ENCODE results near the gene NT5C2.

NT5C2 gene

DNA sequence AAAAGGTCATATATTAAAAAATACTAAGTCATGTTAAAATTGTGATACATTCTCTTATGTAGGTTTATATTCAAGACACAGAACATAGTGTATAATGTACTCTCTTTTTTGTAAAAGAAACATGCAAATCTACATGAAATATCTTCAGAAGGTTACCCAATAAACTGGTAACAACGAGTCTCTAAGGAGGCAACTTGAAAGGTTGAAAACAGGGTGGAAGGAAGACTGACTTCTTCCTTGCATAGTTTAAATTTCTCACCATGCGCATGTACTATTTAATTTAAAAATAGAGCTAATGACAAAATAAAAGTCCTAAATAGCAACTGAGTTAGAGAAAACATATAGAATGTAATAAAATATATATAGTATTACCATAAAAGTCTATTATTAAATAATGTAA, 132.5 kb downstream of the NT5C2 start:
- no peak for DNase-seq (ENCODE audit: low spot score)

DNA sequence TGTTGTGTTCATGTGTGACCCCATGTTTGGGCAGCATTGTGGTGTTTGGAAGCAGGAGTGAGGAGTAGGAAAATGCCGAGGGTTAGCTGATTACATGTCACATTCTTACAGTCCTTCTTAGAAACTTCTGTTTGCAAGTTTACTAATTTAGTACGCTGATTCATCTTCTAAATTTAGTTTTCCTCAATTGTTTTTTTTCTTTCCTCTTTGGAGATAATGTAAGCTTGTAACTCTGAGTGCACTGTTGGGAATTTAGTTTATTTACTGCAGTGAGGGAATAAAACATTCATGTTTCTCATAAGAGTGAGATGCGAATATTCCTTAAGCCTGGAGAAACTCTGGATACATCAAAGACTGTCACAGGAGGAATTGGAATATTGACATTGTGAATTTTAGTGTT, 135.0 kb downstream of the NT5C2 start:
- no peak for DNase-seq (ENCODE audit: low spot score)

DNA sequence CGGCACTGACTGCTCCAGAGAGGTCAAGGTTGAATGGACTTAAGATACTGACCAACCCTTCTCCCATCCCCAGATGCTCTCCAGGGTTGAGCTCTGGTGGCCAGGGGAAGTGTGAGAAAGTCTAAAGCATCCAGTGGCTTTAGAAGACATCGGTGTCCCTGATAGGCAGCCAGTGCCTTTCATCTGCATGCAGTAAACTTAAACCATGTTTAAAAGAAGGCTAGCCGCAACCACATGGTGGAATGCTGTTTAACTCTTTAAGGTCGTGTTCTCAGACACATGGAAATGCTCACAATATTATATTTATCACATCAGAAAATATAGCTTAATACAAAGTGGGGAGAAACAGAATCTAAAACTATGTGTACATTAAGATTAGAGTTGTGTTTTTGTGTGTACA, 138.0 kb downstream of the NT5C2 start:
- DNase-seq (ENCODE audit: low spot score) = no peak

GRCh38 chr10:103054621-103055020, 138.5 kb downstream of the NT5C2 start:
- peak; percentile 69 for DNase-seq (ENCODE audit: low spot score)

DNA sequence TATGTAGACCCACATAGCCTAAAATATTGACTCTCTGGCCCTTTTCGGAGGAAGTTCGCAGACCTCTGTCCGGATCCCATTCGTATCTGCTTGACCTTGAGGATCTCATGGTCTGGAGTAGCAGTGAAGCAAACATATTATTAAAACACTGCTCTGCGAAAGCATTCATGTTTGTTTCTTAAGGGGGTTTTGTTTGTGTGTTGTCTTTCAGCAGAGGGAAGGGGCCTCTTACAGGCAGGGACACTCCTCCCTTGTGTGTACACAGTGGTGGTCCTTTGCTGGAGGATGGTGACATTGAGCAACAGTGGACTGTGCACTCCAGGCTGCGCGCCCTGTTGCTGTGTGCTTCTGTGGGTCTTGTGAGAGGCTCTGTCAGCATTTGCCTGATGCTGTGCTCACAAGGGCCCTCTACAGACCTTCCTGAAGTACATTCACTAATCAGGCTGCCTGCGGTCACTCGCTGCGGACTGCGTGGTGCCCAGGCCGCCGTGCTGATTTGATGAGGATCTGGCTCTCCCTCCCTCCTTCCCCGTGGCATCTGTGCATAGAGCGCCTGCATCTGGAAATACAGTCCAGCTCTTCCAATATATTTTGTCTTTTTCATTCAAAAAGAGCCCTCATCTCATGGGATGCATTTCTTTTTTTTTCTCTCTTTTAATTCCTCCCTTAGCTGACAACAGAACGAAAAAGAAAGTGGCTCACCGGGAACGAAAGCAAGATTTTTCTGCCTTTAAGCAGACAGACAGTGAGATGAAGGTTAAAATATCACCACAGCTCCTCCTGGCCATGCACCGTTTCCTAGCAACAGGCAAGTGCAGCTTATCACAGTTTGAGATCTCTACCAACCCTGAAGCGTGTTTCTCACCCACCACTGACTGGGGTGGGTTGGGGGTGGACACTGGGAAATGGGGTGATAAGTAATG, 139.2 kb downstream of the NT5C2 start:
- peak; percentile 70 for DNase-seq (ENCODE audit: low spot score)

DNA sequence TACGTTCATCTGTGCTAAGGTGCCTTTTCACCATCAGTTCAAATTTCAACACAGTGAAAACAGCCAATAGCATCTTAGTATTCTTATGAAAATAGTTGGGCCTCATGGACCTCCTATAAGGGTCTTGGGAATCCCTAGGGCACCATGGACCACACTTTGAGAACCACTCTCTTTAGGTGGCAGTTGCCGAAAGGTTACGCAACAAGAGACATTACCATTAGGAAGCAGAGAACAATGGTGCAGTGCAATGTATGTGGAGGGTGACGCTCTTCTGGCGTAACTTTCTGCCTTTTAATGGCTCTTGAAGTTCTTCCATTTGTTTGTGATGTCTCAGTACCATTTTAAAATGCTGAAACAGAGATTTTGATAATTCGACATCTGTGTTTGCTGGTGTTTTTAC, 143.8 kb downstream of the NT5C2 start:
- no peak for DNase-seq (ENCODE audit: low spot score)

DNA sequence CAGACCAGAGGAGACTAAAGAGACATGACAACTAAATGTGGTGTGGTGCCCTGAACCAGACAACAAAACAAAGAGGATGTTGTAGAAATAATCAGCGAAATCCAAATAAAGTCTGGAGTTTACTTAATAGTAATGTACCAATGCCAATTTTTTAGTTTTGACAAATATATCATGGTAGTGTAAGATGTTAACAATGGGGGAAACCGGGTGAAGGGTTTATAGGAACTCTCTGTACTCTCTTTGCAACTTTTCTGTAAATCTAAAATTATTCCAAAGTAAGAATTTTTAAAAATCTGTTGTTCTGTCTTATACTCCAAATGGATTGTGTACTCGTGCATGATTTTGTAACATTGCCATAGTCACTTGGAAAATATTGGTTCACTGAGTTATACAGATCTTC, 145.7 kb downstream of the NT5C2 start:
- DNase-seq (ENCODE audit: low spot score) = no peak

DNA sequence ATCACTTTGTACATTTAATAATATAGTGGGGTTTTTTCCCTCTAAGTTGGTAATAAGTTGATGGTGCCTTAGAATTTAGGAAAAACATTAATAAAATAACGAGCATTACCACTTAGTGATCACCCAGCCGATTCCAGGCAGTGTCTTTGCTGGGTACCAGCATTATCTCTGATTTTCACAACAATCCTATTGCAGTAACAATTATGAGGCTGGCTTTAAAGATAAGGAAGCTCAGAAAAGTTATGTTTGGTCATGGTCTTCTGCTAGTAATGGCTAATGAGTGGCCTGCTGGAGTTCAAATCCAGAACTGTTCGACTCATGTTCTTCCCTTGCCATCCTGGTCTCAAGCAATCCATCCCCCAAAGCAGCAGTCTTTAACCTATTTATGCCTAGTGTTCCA, 147.1 kb downstream of the NT5C2 start:
- DNase-seq (ENCODE audit: low spot score) = no peak

DNA sequence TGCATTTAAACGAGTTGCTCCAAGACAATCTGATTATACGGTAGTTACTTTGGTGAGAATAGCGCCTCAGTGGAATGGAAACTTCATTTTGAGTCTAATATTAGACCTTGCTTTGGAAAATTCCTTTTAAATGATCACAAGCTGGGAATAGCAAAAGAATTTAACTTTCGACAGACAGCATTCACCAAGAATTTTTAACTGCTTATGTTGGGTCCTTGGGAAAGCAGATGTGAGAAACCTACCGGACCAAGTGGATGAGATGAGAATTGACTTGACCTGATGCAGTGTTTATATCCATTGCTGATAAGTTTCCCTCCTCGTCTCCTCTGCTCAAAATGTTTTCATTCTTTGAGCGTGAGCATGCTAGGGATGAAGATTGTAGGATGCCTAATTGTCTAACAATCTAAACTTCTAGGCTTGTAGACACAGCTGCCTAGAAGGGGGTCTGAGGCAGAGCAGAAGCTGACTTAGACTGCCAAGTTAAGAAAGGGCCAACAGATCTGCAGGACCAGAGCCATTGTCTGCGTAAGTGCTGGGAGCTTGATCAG, 148.1 kb downstream of the NT5C2 start:
- DNase-seq (ENCODE audit: low spot score) = no peak

GRCh38 chr10:103042908-103043307, 150.2 kb downstream of the NT5C2 start:
- no peak for DNase-seq (ENCODE audit: low spot score)

DNA sequence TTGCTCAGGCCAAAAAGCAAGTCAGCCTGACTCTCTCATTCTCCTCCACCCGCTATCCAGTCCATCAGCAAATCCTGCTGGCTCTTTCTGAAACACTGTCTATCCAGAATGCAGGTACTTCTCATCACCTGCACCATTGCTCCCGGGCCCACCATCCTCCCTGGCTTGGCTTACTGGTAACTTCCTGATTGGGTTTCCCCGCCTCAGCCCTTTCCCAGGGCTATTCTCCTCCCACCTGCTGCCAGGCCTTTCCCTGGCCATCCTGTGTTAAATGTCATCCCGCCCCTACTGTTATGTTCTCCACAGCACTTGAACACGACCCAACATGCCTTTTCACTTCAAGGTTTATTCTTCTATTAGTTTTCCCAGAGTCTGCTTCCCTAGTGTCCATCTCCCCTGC, 150.9 kb downstream of the NT5C2 start:
- DNase-seq (ENCODE audit: low spot score) = no peak

DNA sequence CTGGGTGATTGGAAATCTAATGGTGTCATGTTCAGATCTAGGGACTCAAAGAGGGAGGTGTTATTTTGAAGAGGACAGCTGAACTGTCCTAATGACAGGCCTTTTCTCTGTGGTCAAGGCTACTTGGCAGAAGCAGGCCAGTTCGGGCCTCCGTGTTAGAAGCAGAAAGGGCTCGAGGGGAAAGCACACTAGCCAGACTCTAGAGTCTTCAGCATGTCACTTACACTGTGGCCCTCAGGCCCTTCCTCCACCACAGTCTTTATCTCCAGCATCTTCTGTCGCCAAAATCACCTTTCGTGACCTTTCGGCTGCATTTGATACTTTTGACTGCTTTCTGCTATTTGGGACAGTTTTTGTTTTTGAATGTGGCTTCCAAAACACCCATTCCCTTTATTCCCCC, 151.7 kb downstream of the NT5C2 start:
- DNase-seq (ENCODE audit: low spot score) = no peak

DNA sequence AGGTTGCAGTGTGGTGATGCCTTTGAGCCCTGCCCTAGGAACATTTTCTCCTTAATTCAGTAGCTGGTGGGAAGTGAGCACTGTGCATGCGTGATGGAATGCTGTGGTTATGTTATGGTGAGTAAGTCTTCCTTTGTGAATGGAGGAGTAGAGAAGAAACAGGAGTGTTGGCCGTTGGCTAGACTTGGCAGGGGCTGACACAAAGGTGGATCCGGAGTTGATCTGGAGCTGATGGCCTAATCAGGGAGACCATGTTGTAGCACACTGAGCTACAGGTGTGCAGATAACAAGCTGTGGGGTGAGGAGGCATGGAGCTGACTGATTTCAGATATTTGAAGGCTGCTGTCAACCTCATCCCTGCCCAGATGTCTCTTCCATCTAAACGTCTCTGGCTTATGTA, 152.7 kb downstream of the NT5C2 start:
- DNase-seq (ENCODE audit: low spot score) = no peak

DNA sequence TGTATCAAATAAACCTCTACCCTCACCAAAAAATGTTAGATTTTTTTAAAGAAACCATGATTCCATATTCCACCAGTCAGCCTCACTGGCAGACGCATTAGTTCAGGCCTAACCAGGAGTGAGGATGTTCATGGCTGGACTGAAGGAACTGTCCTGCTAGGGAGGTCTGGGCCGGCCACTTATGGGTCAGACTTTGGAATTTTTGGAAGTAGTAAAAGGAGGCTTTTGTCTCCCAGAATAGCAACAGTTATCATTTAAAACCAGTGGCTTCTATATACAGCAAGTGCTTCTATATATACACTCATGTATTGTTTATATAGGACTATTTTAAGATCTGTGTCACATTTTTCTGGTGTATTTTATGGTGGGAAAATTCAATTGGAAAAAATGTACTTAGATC, 154.5 kb downstream of the NT5C2 start:
- DNase-seq (ENCODE audit: low spot score) = no peak
